HG03045 (cell line): ENCODE results near the gene STX12.
"Not testable (repeated sequence)": the region's sequence is repeated elsewhere in the genome, so short reads cannot be mapped to it uniquely, and the experiment has no call there.

Experiments used
- ATAC-seq: cut with Tn5 transposase; IDR thresholded peaks from one replicate; pipeline ENCODE4 v1.9.1; 2021; ENCODE audit warnings: mild to moderate bottlenecking, moderate library complexity; ENCODE audit not compliant: unreplicated experiment

The STX12 gene

GRCh38 chr1:27865821-27866220 is 92.8 kb downstream of the STX12 start:
- no peak for ATAC-seq

GRCh38 chr1:27868556-27868931 is 95.5 kb downstream of the STX12 start:
- no peak for ATAC-seq

GRCh38 chr1:27868932-27869718 is 96.1 kb downstream of the STX12 start:
- no peak for ATAC-seq

GRCh38 chr1:27869719-27870085 is 96.7 kb downstream of the STX12 start:
- ATAC-seq, result no peak

GRCh38 chr1:27871076-27871475 is 98.1 kb downstream of the STX12 start:
- ATAC-seq, result not testable (repeated sequence)

- ATAC-seq, result peak; percentile 35
Observed at GRCh38 chr1:27872059-27872801, 99.2 kb downstream of the STX12 start, which contains the start of gene THEMIS2. Gene THEMIS2, plus strand, starts transcription at chr1:27872544. Its CDS starts 28 bp downstream, at chr1:27872572.

GRCh38 chr1:27872802-27873551 is 100.0 kb downstream of the STX12 start:
- ATAC-seq, result peak; percentile 25

GRCh38 chr1:27873671-27874384 is 100.8 kb downstream of the STX12 start:
- ATAC-seq, result no peak
